SK-N-SH treated with all-trans-retinoic acid at 6 μM for 48 hours (cell line): ENCODE measurements around the gene WDR88.

Experiments used
- ATAC-seq: fragments of 200-7000 bp; cut with Tn5 transposase; 3 replicates; pipeline ENCODE4 v1.9.1; 2020; ENCODE audit warnings: mild to moderate bottlenecking, moderate library complexity
- ARNTL ChIP-seq: fragments of 450-650 bp; formaldehyde crosslinking; IDR thresholded peaks from 2 replicates; pipeline ENCODE4 v1.5.0; 2020; ENCODE audit warnings: low read depth, mild to moderate bottlenecking, moderate library complexity, borderline replicate concordance
- BACH2 ChIP-seq: fragments of 250-450 bp; sonication (Bioruptor Pico); IDR thresholded peaks from 2 replicates; pipeline ENCODE4 v1.9.0; 2021; ENCODE audit warnings: mild to moderate bottlenecking, borderline replicate concordance
- CSDC2 ChIP-seq: fragments of 250-450 bp; sonication (Bioruptor Pico); IDR thresholded peaks from 2 replicates; pipeline ENCODE4 v1.5.0; 2020; ENCODE audit warnings: mild to moderate bottlenecking, moderate library complexity
- CSRNP3 ChIP-seq: fragments of 250-450 bp; sonication (Bioruptor Pico); IDR thresholded peaks from 2 replicates; pipeline ENCODE4 v1.5.1; 2021; ENCODE audit warnings: mild to moderate bottlenecking, moderate library complexity
- ESRRG ChIP-seq: fragments of 250-450 bp; sonication (Bioruptor Pico); IDR thresholded peaks from 2 replicates; pipeline ENCODE4 v1.6.1; 2021; ENCODE audit warnings: mild to moderate bottlenecking
- GLIS3 ChIP-seq: fragments of 250-450 bp; sonication (Bioruptor Pico); IDR thresholded peaks from 2 replicates; pipeline ENCODE4 v1.5.0; 2020; ENCODE audit warnings: mild to moderate bottlenecking, moderate library complexity
- ISL1 ChIP-seq: fragments of 250-450 bp; sonication (Bioruptor Pico); IDR thresholded peaks from 2 replicates; pipeline ENCODE4 v2.1.2; 2022; ENCODE audit warnings: mild to moderate bottlenecking, moderate library complexity
- OSR1 ChIP-seq: fragments of 250-450 bp; sonication (Bioruptor Pico); IDR thresholded peaks from 2 replicates; pipeline ENCODE4 v1.8.0; 2022; ENCODE audit warnings: moderate library complexity, mild to moderate bottlenecking, inconsistent platforms
- PATZ1 ChIP-seq: fragments of 250-450 bp; sonication (Bioruptor Pico); IDR thresholded peaks from 2 replicates; pipeline ENCODE4 v1.8.0; 2020; ENCODE audit warnings: mild to moderate bottlenecking, moderate library complexity, borderline replicate concordance
- PPARA ChIP-seq: fragments of 250-450 bp; sonication (Bioruptor Pico); IDR thresholded peaks from 2 replicates; pipeline ENCODE4 v1.5.0; 2020; ENCODE audit warnings: mild to moderate bottlenecking, borderline replicate concordance
- RARB ChIP-seq: fragments of 250-450 bp; sonication (Bioruptor Pico); IDR thresholded peaks from 2 replicates; pipeline ENCODE4 v1.8.0; 2021; ENCODE audit warnings: mild to moderate bottlenecking, moderate library complexity
- SNAI2 ChIP-seq: fragments of 250-450 bp; sonication (Bioruptor Pico); IDR thresholded peaks from 2 replicates; pipeline ENCODE4 v1.5.0; 2020; ENCODE audit warnings: mild to moderate bottlenecking, moderate library complexity
- TCF4 ChIP-seq: fragments of 250-450 bp; sonication (Bioruptor Pico); IDR thresholded peaks from 2 replicates; pipeline ENCODE4 v1.8.0; 2021; ENCODE audit warnings: mild to moderate bottlenecking, moderate library complexity, borderline replicate concordance
- TOX ChIP-seq: fragments of 250-450 bp; sonication (Bioruptor Pico); IDR thresholded peaks from 2 replicates; pipeline ENCODE4 v1.8.0; 2021; ENCODE audit warnings: mild to moderate bottlenecking, moderate library complexity, borderline replicate concordance
- ZC3H10 ChIP-seq: fragments of 250-450 bp; sonication (Bioruptor Pico); IDR thresholded peaks from 2 replicates; pipeline ENCODE4 v1.5.1; 2021; ENCODE audit warnings: mild to moderate bottlenecking, moderate library complexity
- ZFP3 ChIP-seq: fragments of 250-450 bp; sonication (Bioruptor Pico); IDR thresholded peaks from 2 replicates; pipeline ENCODE4 v1.5.0; 2020; ENCODE audit warnings: mild to moderate bottlenecking, moderate library complexity
- ZFP30 ChIP-seq: fragments of 450-650 bp; formaldehyde crosslinking; IDR thresholded peaks from 2 replicates; pipeline ENCODE4 v1.5.0; 2022; ENCODE audit warnings: mild to moderate bottlenecking, moderate library complexity
- ZNF565 ChIP-seq: fragments of 450-650 bp; formaldehyde crosslinking; conservative IDR thresholded peaks from 2 replicates; pipeline ENCODE4 v1.5.0; 2020; ENCODE audit warnings: low read depth, mild to moderate bottlenecking, moderate library complexity
- ZNF70 ChIP-seq: fragments of 450-650 bp; formaldehyde crosslinking; IDR thresholded peaks from 2 replicates; pipeline ENCODE4 v1.5.0; 2020; ENCODE audit warnings: mild to moderate bottlenecking, moderate library complexity
- ZNF8 ChIP-seq: fragments of 450-650 bp; formaldehyde crosslinking; IDR thresholded peaks from 2 replicates; pipeline ENCODE4 v1.5.0; 2020; ENCODE audit warnings: mild to moderate bottlenecking, moderate library complexity
- TF ChIP-seq, protein P1 (sequence below): fragments of 250-450 bp; sonication (Bioruptor Pico); IDR thresholded peaks from 2 replicates; pipeline ENCODE4 v1.5.1; 2020; ENCODE audit warnings: low read depth, mild to moderate bottlenecking, moderate library complexity
- TF ChIP-seq, protein P2 (sequence below): fragments of 250-450 bp; sonication (Bioruptor Pico); IDR thresholded peaks from 2 replicates; pipeline ENCODE4 v1.8.0; 2021; ENCODE audit warnings: low read depth, mild to moderate bottlenecking, moderate library complexity, borderline replicate concordance

The WDR88 gene

GRCh38 chr19:33194886-33195644 is 63.2 kb downstream of the WDR88 start:
- ATAC-seq: peak; percentile 82
- TF ChIP-seq TOX (CRISPR knock-in tag): no peak

- peak; percentile 43 for ATAC-seq
- TF ChIP-seq GLIS3 (CRISPR knock-in tag) (no peak), ZFP3 (CRISPR knock-in tag) (no peak), PPARA (CRISPR knock-in tag) (no peak), RARB (CRISPR knock-in tag) (no peak), SNAI2 (CRISPR knock-in tag) (no peak)
These were observed 63.9 kb downstream of the WDR88 start for GRCh38 chr19:33195645-33196347.

DNA sequence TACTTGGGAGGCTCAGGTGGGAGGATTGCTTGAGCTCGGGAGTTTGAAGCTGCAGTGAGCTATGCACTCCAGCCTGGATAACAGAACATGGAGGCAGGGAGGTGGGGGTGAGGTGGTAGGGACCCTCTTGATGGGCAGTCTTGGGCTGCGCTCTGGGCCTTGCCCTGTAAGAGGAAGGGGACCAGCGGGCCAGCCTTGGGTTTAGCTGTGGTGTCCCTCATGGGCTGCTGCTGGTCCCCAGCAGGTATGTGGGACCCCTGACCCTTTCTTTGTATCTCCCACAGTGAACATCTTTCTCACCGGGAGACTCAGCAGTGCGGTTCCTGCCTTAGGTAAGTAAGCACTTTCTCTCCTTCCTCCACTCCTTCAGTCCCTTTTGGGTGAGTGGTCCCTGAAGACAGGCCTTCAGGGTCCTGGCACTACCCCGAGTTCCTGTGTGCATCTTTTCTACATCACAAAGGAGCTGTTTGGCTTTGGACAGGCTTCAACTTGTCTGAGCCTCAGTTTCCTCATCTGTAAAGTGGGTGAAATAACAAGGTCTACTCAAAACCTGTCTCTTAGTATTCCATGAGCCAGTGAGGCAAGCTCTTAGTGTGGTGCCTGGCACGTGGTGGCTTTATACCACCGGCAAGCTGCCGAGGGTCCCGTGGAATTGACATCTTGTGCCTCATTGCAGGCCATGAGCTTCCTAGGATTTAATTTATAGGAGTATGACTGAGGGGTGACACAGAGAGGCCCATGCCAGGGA is 64.7 kb downstream of the WDR88 start:
- TF ChIP-seq, protein P1, sequence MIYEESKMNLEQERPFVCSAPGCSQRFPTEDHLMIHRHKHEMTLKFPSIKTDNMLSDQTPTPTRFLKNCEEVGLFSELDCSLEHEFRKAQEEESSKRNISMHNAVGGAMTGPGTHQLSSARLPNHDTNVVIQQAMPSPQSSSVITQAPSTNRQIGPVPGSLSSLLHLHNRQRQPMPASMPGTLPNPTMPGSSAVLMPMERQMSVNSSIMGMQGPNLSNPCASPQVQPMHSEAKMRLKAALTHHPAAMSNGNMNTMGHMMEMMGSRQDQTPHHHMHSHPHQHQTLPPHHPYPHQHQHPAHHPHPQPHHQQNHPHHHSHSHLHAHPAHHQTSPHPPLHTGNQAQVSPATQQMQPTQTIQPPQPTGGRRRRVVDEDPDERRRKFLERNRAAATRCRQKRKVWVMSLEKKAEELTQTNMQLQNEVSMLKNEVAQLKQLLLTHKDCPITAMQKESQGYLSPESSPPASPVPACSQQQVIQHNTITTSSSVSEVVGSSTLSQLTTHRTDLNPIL (CRISPR knock-in tag): no peak
- TF ChIP-seq BACH2 (CRISPR knock-in tag) (no peak), ZNF70 (CRISPR knock-in tag) (no peak), RARB (CRISPR knock-in tag) (no peak), GLIS3 (CRISPR knock-in tag) (no peak), ARNTL (CRISPR knock-in tag) (no peak)
- TF ChIP-seq, all 23 proteins: peak for 0
- ATAC-seq: no peak

DNA sequence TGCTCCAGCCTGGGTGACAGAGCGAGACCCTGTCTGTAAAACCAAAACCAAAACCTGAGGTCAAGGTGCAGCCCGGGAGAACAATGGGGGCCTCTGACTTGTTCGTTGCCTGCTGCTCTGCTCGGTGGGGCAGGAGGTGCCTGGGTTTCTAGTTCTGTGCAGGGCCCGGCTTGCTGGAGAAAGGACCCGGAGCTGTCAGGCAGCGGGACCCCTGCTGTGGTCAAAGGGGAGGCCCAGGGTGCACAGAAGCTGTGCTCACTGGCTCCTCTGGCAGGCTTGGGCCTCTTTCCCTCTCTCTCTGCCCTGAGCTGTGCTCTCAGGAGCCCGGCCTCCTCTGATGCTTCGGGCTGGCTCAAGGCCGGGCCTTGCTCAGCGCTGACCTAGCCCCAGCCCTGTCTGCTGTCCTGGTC is 65.7 kb downstream of the WDR88 start:
- no peak for ATAC-seq
- TF ChIP-seq ESRRG (CRISPR knock-in tag) (no peak), SNAI2 (CRISPR knock-in tag) (no peak), CSRNP3 (no peak), CSDC2 (CRISPR knock-in tag) (no peak), PATZ1 (CRISPR knock-in tag) (no peak), BACH2 (CRISPR knock-in tag) (no peak)
- TF ChIP-seq, all 23 proteins: peak for 0

- TF ChIP-seq, protein P1 (CRISPR knock-in tag): no peak
- TF ChIP-seq CSDC2 (CRISPR knock-in tag): no peak
- TF ChIP-seq GLIS3 (CRISPR knock-in tag): no peak
- TF ChIP-seq ZFP3 (CRISPR knock-in tag): no peak
- no peak for TF ChIP-seq ZNF70 (CRISPR knock-in tag)
- no peak for TF ChIP-seq PATZ1 (CRISPR knock-in tag)
- TF ChIP-seq OSR1 (CRISPR knock-in tag): no peak
- TF ChIP-seq ZFP30 (CRISPR knock-in tag): no peak
- no peak for TF ChIP-seq ZNF565 (CRISPR knock-in tag)
- TF ChIP-seq PPARA (CRISPR knock-in tag): no peak
- no peak for TF ChIP-seq ZC3H10 (CRISPR knock-in tag)
- TF ChIP-seq ISL1 (CRISPR knock-in tag): no peak
- no peak for TF ChIP-seq ZNF8 (CRISPR knock-in tag)
- TF ChIP-seq TCF4 (CRISPR knock-in tag): no peak
- TF ChIP-seq ARNTL (CRISPR knock-in tag): no peak
- TF ChIP-seq TOX (CRISPR knock-in tag): no peak
- TF ChIP-seq, protein P2, sequence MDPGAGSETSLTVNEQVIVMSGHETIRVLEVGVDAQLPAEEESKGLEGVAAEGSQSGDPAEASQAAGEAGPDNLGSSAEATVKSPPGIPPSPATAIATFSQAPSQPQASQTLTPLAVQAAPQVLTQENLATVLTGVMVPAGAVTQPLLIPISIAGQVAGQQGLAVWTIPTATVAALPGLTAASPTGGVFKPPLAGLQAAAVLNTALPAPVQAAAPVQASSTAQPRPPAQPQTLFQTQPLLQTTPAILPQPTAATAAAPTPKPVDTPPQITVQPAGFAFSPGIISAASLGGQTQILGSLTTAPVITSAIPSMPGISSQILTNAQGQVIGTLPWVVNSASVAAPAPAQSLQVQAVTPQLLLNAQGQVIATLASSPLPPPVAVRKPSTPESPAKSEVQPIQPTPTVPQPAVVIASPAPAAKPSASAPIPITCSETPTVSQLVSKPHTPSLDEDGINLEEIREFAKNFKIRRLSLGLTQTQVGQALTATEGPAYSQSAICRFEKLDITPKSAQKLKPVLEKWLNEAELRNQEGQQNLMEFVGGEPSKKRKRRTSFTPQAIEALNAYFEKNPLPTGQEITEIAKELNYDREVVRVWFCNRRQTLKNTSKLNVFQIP (CRISPR knock-in tag): no peak
- ATAC-seq: no peak
These were observed 66.3 kb downstream of the WDR88 start for GRCh38 chr19:33198169-33198568.
